Measurements from ENCODE around the gene HES6.

DNA sequence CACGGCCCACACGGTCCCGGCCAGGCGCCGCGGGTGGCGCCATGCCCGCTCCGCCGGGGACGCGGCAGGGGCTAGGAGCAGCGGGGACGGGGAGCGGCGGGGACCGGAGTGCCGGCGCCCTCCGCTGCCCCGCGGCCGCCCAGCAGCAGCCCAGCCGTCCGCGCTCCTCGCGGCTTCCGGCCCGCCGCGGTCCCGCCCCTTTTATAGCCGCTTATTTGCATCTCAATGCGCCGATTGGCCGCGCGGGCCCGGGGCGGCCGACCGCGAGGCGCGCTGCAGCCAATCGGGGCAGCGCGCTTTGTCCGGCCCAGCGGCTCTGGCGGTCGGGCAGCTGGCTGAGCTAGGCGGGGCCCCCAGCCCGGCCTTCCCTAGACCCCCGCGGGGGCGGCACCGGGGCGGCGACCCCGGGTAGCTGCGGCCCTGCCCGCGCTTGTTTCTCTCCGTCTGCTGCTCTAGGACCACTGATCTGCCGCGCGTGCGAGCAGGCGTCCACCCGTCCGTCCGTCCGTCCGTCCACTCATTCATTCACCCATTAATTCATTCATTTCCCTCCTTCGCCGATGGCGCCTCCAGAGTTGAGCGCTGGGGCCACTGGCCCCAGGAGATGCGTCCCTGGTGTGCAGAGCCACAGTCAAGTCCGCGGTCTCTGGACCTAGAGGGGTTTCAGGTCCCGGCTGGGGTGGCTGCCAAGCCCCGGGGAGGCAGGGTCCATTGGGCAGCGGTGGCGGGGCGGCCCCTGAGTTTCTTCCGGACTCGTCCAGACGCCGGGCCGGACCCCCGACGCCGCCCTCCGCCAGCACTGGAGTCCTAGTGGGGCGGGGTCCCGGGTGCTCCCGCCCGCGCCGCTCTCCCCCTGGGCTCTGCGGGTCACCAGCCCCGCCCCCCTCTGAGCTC lies at the start of gene HES6:
- TF ChIP-seq CTCF (IDR thresholded peaks at IDR 0.05): peak in 4 of 6 experiments; percentile 20 to 55 (median 42)
- TF ChIP-seq EP300 (IDR thresholded peaks at IDR 0.05): no peak

Data from upper lobe of left lung (tissue), 4 donors.